H1 (cell line): Measurements from ENCODE around the gene RGL1. TPM values are rescaled to one million over a fixed set of nuclear protein-coding genes. Genes with fewer than 3 reads are reported as not detected.

Experiments
- CTCF ChIA-PET: fragments of 300-600 bp; sonication (Branson Sonifier 250); formaldehyde crosslinking; loops from one replicate; lab custom pipeline; 2021; ENCODE audit not compliant: partially characterized antibody; lab: Charles Lee
- POLR2A ChIA-PET: fragments of 300-600 bp; sonication (Branson Sonifier 250); formaldehyde crosslinking; loops from one replicate; lab custom pipeline; 2021; ENCODE audit warnings: inconsistent platforms; ENCODE audit not compliant: partially characterized antibody; lab: Charles Lee
- DNase-seq, 2 experiments: peaks; one replicate each; pipeline versions ENCODE4 v3.0.0 to v3.0.0-alpha.2; 2010 to 2022; ENCODE audit warnings: low spot score in 2 of 2, low read depth in 1 of 2, mixed read lengths in 1 of 2
- FAIRE-seq: peaks from 2 replicates; lab custom pipeline; 2011; peaks lifted over from hg19 to GRCh38; lab: Jason Lieb, UNC
- H2AFZ ChIP-seq: 2 replicates; pipeline ENCODE4 v1.8.1; 2012; ENCODE audit warnings: low read length, inconsistent platforms
- H2AK5ac ChIP-seq: 2 replicates; pipeline ENCODE4 v1.6.1; 2013; ENCODE audit warnings: low read depth, low read length
- H2BK120ac ChIP-seq: replicated peaks from 2 replicates; pipeline ENCODE3; 2013; ENCODE audit warnings: low read depth, low read length, inconsistent platforms
- H2BK12ac ChIP-seq: 2 replicates; pipeline ENCODE4 v1.6.1; 2013; ENCODE audit warnings: low read depth, low read length
- H2BK15ac ChIP-seq: 2 replicates; pipeline ENCODE4 v1.6.1; 2013; ENCODE audit warnings: low read length
- H2BK20ac ChIP-seq: 2 replicates; pipeline ENCODE4 v1.6.1; 2013; ENCODE audit warnings: low read length
- H2BK5ac ChIP-seq: 2 replicates; pipeline ENCODE4 v1.6.1; 2013; ENCODE audit warnings: low read depth, low read length
- H3K14ac ChIP-seq: 2 replicates; pipeline ENCODE4 v1.6.1; 2013; ENCODE audit warnings: inconsistent platforms; ENCODE audit not compliant: insufficient read length
- H3K18ac ChIP-seq: 2 replicates; pipeline ENCODE4 v1.6.1; 2013; ENCODE audit warnings: low read length; ENCODE audit errors: extremely low read depth
- H3K23ac ChIP-seq: 2 replicates; pipeline ENCODE4 v1.6.1; 2013; ENCODE audit warnings: inconsistent platforms; ENCODE audit not compliant: insufficient read length
- H3K23me2 ChIP-seq: 2 replicates; pipeline ENCODE4 v1.6.1; 2013; ENCODE audit warnings: low read depth, low read length
- H3K27ac ChIP-seq: 2 replicates; pipeline ENCODE4 v1.6.1; 2011; ENCODE audit warnings: low read depth, low read length, inconsistent platforms
- H3K27me3 ChIP-seq, 4 experiments: replicated peaks in 1 of 4; 1 replicate in 1 of 4; 2 replicates in 3 of 4; pipeline versions ENCODE4 v1.6.1 to v1.8.1; 2011 to 2013; ENCODE audit warnings: low read length in 3 of 4, mild to moderate bottlenecking in 3 of 4, inconsistent platforms in 2 of 4, mixed read lengths in 2 of 4, moderate library complexity in 1 of 4; ENCODE audit not compliant: control insufficient read depth in 3 of 4, insufficient read depth in 3 of 4; ENCODE audit errors: extremely low read depth in 1 of 4
- H3K36me3 ChIP-seq, 4 experiments: 2 replicates each; pipeline versions ENCODE4 v1.6.1 to v1.8.1; 2011 to 2013; ENCODE audit warnings: mild to moderate bottlenecking in 4 of 4, low read length in 3 of 4, moderate library complexity in 2 of 4, control low read depth in 1 of 4, inconsistent platforms in 1 of 4; ENCODE audit not compliant: insufficient read depth in 4 of 4, control insufficient read depth in 2 of 4
- H3K4ac ChIP-seq: replicated peaks from 2 replicates; pipeline ENCODE3; 2013; ENCODE audit warnings: low read length, low read depth, mixed read lengths, inconsistent platforms; ENCODE audit not compliant: insufficient read length
- H3K4me1 ChIP-seq, 4 experiments: replicated peaks in 1 of 4; 1 replicate in 1 of 4; 2 replicates in 3 of 4; pipeline versions ENCODE4 v1.6.1 to v1.8.1; 2011 to 2013; ENCODE audit warnings: low read length in 3 of 4, inconsistent platforms in 2 of 4, mixed read lengths in 1 of 4; ENCODE audit not compliant: insufficient read depth in 4 of 4, control insufficient read depth in 3 of 4
- H3K4me2 ChIP-seq, 2 experiments: 2 replicates each; pipeline versions ENCODE4 v1.6.1 to v1.8.1; 2011 to 2013; ENCODE audit warnings: low read depth in 2 of 2, low read length in 2 of 2, control low read depth in 1 of 2, inconsistent platforms in 1 of 2, mild to moderate bottlenecking in 1 of 2; ENCODE audit not compliant: insufficient read depth in 1 of 2
- H3K4me3 ChIP-seq, 4 experiments: fragments of 200-600, 300-600 bp in 1 of 4; sonication (generic), shearing (Covaris generic), sonication (Bioruptor Twin) in 1 of 4; 2 replicates each; pipeline versions ENCODE4 v1.5.1 to v1.8.1; 2011 to 2016; ENCODE audit warnings: low read length in 4 of 4, low read depth in 3 of 4, control low read depth in 2 of 4, inconsistent platforms in 2 of 4, mild to moderate bottlenecking in 2 of 4, mixed read lengths in 1 of 4, moderate library complexity in 1 of 4; ENCODE audit not compliant: insufficient read depth in 2 of 4; ENCODE audit errors: extremely low read depth in 1 of 4
- H3K56ac ChIP-seq: replicated peaks from 2 replicates; pipeline ENCODE3; 2013; ENCODE audit warnings: low read depth, mild to moderate bottlenecking, mixed read lengths, low read length, inconsistent platforms; ENCODE audit not compliant: insufficient read length
- H3K79me1 ChIP-seq: 2 replicates; pipeline ENCODE4 v1.6.1; 2013; ENCODE audit warnings: low read depth, low read length, control low read depth
- H3K79me2 ChIP-seq, 2 experiments: 2 replicates each; pipeline versions ENCODE4 v1.6.1 to v1.8.1; 2012 to 2013; ENCODE audit warnings: low read length in 2 of 2, mild to moderate bottlenecking in 2 of 2, inconsistent platforms in 1 of 2; ENCODE audit not compliant: insufficient read depth in 2 of 2, control insufficient read depth in 1 of 2
- H3K9ac ChIP-seq, 4 experiments: replicated peaks in 1 of 4; 1 replicate in 1 of 4; 2 replicates in 3 of 4; pipeline versions ENCODE4 v1.6.1 to v1.8.1; 2011 to 2013; ENCODE audit warnings: low read depth in 3 of 4, low read length in 3 of 4, control low read depth in 2 of 4, mild to moderate bottlenecking in 2 of 4, moderate library complexity in 2 of 4, inconsistent platforms in 1 of 4; ENCODE audit errors: extremely low read depth in 1 of 4
- H3K9me3 ChIP-seq, 2 experiments: 2 replicates each; pipeline versions ENCODE4 v1.6.1 to v1.8.1; 2012 to 2013; ENCODE audit warnings: mild to moderate bottlenecking in 2 of 2, moderate library complexity in 2 of 2, control low read depth in 1 of 2, inconsistent platforms in 1 of 2, low read depth in 1 of 2, low read length in 1 of 2, mixed read lengths in 1 of 2; ENCODE audit not compliant: insufficient read depth in 2 of 2
- H4K20me1 ChIP-seq, 2 experiments: replicated peaks in 1 of 2; 2 replicates each; pipeline versions ENCODE3 to v1.8.1; 2011 to 2013; ENCODE audit warnings: inconsistent platforms in 2 of 2, low read length in 2 of 2, mild to moderate bottlenecking in 1 of 2; ENCODE audit not compliant: insufficient read depth in 2 of 2, control insufficient read depth in 1 of 2
- H4K5ac ChIP-seq: 2 replicates; pipeline ENCODE4 v1.6.1; 2013; ENCODE audit warnings: low read length, low read depth, mixed read lengths, inconsistent platforms; ENCODE audit not compliant: insufficient read length
- H4K8ac ChIP-seq: 2 replicates; pipeline ENCODE4 v1.8.0; 2013; ENCODE audit warnings: mild to moderate bottlenecking, moderate library complexity, low read length, inconsistent platforms; ENCODE audit not compliant: insufficient read depth; ENCODE audit errors: extremely low read depth
- H4K91ac ChIP-seq: replicated peaks from 2 replicates; pipeline ENCODE3; 2013; ENCODE audit warnings: low read length, mixed read lengths, inconsistent platforms; ENCODE audit not compliant: insufficient read length
- CBX8 ChIP-seq: fragments of 300-800, 300-1000 bp; sonication (generic); IDR thresholded peaks from 2 replicates; pipeline ENCODE4 v1.7.1; 2016; ENCODE audit warnings: low read depth, low read length, borderline replicate concordance
- EP300 ChIP-seq, 2 experiments: IDR thresholded peaks; 1 replicate in 1 of 2; 2 replicates in 1 of 2; pipeline ENCODE4 v1.6.1; 2011 to 2012; ENCODE audit warnings: low read depth in 2 of 2, low read length in 2 of 2, mild to moderate bottlenecking in 2 of 2, borderline replicate concordance in 1 of 2, inconsistent platforms in 1 of 2, moderate library complexity in 1 of 2
- EZH2 ChIP-seq: fragments of 200-600 bp; sonication (generic); IDR thresholded peaks from 2 replicates; pipeline ENCODE4 v1.7.1; 2012; ENCODE audit warnings: low read depth, mild to moderate bottlenecking, moderate library complexity, low read length, inconsistent platforms; ENCODE audit not compliant: severe bottlenecking
- GABPA ChIP-seq: IDR thresholded peaks from 2 replicates; pipeline ENCODE4 v1.6.1; 2011; ENCODE audit warnings: mild to moderate bottlenecking, low read length, moderate library complexity, borderline replicate concordance; ENCODE audit not compliant: insufficient read depth
- HDAC2 ChIP-seq, 2 experiments: fragments of 300-600 bp in 1 of 2; sonication (generic) in 1 of 2; IDR thresholded peaks; 2 replicates each; pipeline ENCODE4 v1.6.1; 2011 to 2012; ENCODE audit warnings: low read depth in 2 of 2, low read length in 2 of 2, mild to moderate bottlenecking in 2 of 2, moderate library complexity in 2 of 2, borderline replicate concordance in 1 of 2, inconsistent platforms in 1 of 2
- NANOG ChIP-seq: IDR thresholded peaks from 2 replicates; pipeline ENCODE4 v1.6.1; 2011; ENCODE audit warnings: low read length, low read depth, mild to moderate bottlenecking, inconsistent platforms; ENCODE audit not compliant: insufficient read depth, poor library complexity, severe bottlenecking
- POLR2A ChIP-seq, 2 experiments: IDR thresholded peaks; 1 replicate in 1 of 2; 2 replicates in 1 of 2; pipeline ENCODE4 v1.6.1; 2011; ENCODE audit warnings: low read depth in 2 of 2, low read length in 2 of 2, mild to moderate bottlenecking in 2 of 2; ENCODE audit errors: control extremely low read depth in 1 of 2
- RAD21 ChIP-seq, 2 experiments: IDR thresholded peaks in 1 of 2; conservative IDR thresholded peaks in 1 of 2; 2 replicates each; pipeline ENCODE4 v1.6.1; 2011; ENCODE audit warnings: low read depth in 2 of 2, low read length in 2 of 2, improper control_type of control experiment in 1 of 2, inconsistent platforms in 1 of 2, mild to moderate bottlenecking in 1 of 2, moderate library complexity in 1 of 2
- SIRT6 ChIP-seq: IDR thresholded peaks from one replicate; pipeline ENCODE4 v1.7.1; 2012; ENCODE audit warnings: low read length, inconsistent platforms
- SP1 ChIP-seq: IDR thresholded peaks from 2 replicates; pipeline ENCODE4 v1.6.1; 2011; ENCODE audit warnings: low read depth, low read length
- TBP ChIP-seq: IDR thresholded peaks from 2 replicates; pipeline ENCODE4 v1.6.1; 2011; ENCODE audit warnings: low read depth, low read length, improper control_type of control experiment
- YY1 ChIP-seq: IDR thresholded peaks from 2 replicates; pipeline ENCODE4 v1.6.1; 2011; ENCODE audit warnings: low read depth, mild to moderate bottlenecking, low read length
- WGBS, 2 experiments: shearing (Covaris generic) in 1 of 2; methylation state at CpG; one replicate each; pipeline versions ENCODE4 v1.1.6 to v1.1.7; 2013 to 2015; ENCODE audit warnings: low lambda C conversion rate in 2 of 2, mixed read lengths in 2 of 2, inconsistent platforms in 1 of 2, low coverage in 1 of 2, missing lambda C conversion rate in 1 of 2; ENCODE audit not compliant: insufficient replicate concordance in 2 of 2, insufficient coverage in 1 of 2, insufficient read length in 1 of 2; ENCODE audit errors: extremely low coverage in 1 of 2, missing lambda C conversion rate in 1 of 2; 5-methylcytosine and 5-hydroxymethylcytosine counted together
- polyA plus RNA-seq, 7 experiments: library from polyadenylated mRNA; depleted of rRNA in 3 of 7; stranded (reverse) in 5 of 7; unstranded in 2 of 7; fragments of >200 nt in 5 of 7; fragments of 200-250 nt in 2 of 7; gene quantifications; 1 replicate in 5 of 7; 2 replicates in 1 of 7; 4 replicates in 1 of 7; pipeline versions ENCODE4 v1.2.1 to v1.2.3, GENCODE V29; 2011 to 2013; ENCODE audit warnings: missing spikeins in 2 of 7, mixed read lengths in 2 of 7
- total RNA-seq: library from RNA; stranded (reverse); fragmentation: NEBNext Ultra II Directional; extraction: Animal tissue kit (Norgen Biotek cat#: 25700); gene quantifications from 2 replicates; pipeline ENCODE4 v1.2.1, GENCODE V29; 2021

RGL1 gene
- total and polyA plus RNA-seq, 2 of the 8 experiments (the other 6 are each of a cell fraction or from before 2014, with no cell fraction given): 0.98 to 2.4 TPM

- Histone ChIP-seq H3K56ac (no peak overlapping the region), H3K14ac (no peak overlapping the region), H3K9ac (no peak overlapping the region), H3K79me2 (no peaks in the 10 kb centered on the region), H3K4me1 (no peaks in the 10 kb centered on the region), H2BK12ac (no peak overlapping the region), H3K18ac (no peak overlapping the region), H4K91ac (no peak overlapping the region), H4K20me1 (no peaks in the 10 kb centered on the region), H4K8ac (no peak overlapping the region), H3K9me3 (no peaks in the 10 kb centered on the region), H3K4ac (no peak overlapping the region), H3K4me2 (no peak overlapping the region), H3K23ac (no peak overlapping the region), H3K23me2 (no peaks in the 10 kb centered on the region; the same call in 1 of the 2 replicates), H2BK120ac (no peak overlapping the region), H3K36me3 (no peaks in the 10 kb centered on the region), H3K79me1 (no peaks in the 10 kb centered on the region), H2BK20ac (no peak overlapping the region), H2BK5ac (no peak overlapping the region), H3K27ac (no peak overlapping the region), H3K4me3 (no peak overlapping the region), H4K5ac (no peak overlapping the region), H2BK15ac (no peak overlapping the region), H3K27me3 (peaks cover 0 to 1% (median 0%) of the 10 kb centered on the region in 4 experiments; a peak in 1 of 7 replicates), H2AK5ac (no peak overlapping the region), H2AFZ (no peak overlapping the region)
- WGBS, 2 experiments: 88% methylated on average over 1 of the region's 1 CpG; no CpG with 5 or more reads in 1 of the 2 experiments
- POLR2A ChIA-PET: interaction anchor here (0.8 kb wide), 1 partner anchor 8 kb away, joined by 3 read pairs; no protein-coding TSS in a partner anchor
- no peak for DNase-seq
- FAIRE-seq: no peak
- CTCF ChIA-PET: interaction anchor here (1.2 to 2.3 kb wide), 2 partner anchors 13 to 86 kb away, joined by 3 to 4 read pairs; no protein-coding TSS in a partner anchor
- TF ChIP-seq SP1: no peak
- TF ChIP-seq GABPA: no peak
- TF ChIP-seq RAD21 (IDR thresholded peaks at IDR 0.05 in 1 of 2, conservative IDR thresholded peaks at IDR 0.05 in 1 of 2; ENCODE audit: low read depth in 2 of 2, low read length in 2 of 2): no peak
- TF ChIP-seq EZH2: no peak
- TF ChIP-seq CBX8: no peak
- no peak for TF ChIP-seq EP300 (IDR thresholded peaks at IDR 0.05; ENCODE audit: borderline replicate concordance in 1 of 2, low read depth in 2 of 2, low read length in 2 of 2)
- no peak for TF ChIP-seq SIRT6
- no peak for TF ChIP-seq TBP
- no peak for TF ChIP-seq NANOG
- TF ChIP-seq YY1: no peak
- TF ChIP-seq POLR2A (IDR thresholded peaks at IDR 0.05; ENCODE audit: control extremely low read depth in 1 of 2, low read depth in 2 of 2, low read length in 2 of 2): no peak
- no peak for TF ChIP-seq HDAC2 (IDR thresholded peaks at IDR 0.05; ENCODE audit: borderline replicate concordance in 1 of 2, low read depth in 2 of 2, low read length in 2 of 2)
These were observed 25.5 kb downstream of the RGL1 start for GRCh38 chr1:183830389-183830788.
